Stimulated activated CD4-positive, alpha-beta T cell treated with anti-CD3 and anti-CD28 coated beads, Interleukin-1b, Interleukin-23, amount 100 ng/mL, for 4 hours (primary cell): ENCODE data around the gene RPRD1B.
"Not testable (repeated sequence)": the region's sequence is repeated elsewhere in the genome, so short reads cannot be mapped to it uniquely, and the experiment has no call there.

Experiments
- DNase-seq, 2 donors: peaks; one replicate each; pipeline ENCODE4 v3.0.0-alpha.2; 2020; ENCODE audit warnings: low read depth in 2 of 2

Gene RPRD1B

GRCh38 chr20:38104285-38104684 is 70.7 kb downstream of the RPRD1B start:
- DNase-seq, result no peak

- no peak for DNase-seq
Observed at GRCh38 chr20:38106461-38106860, 72.9 kb downstream of the RPRD1B start.

- not testable (repeated sequence) for DNase-seq
Observed at GRCh38 chr20:38107386-38107785, 73.8 kb downstream of the RPRD1B start.

- not testable (repeated sequence) for DNase-seq
Observed at GRCh38 chr20:38107916-38108315, 74.4 kb downstream of the RPRD1B start.

GRCh38 chr20:38108438-38108985 is 75.0 kb downstream of the RPRD1B start:
- no peak for DNase-seq

DNA sequence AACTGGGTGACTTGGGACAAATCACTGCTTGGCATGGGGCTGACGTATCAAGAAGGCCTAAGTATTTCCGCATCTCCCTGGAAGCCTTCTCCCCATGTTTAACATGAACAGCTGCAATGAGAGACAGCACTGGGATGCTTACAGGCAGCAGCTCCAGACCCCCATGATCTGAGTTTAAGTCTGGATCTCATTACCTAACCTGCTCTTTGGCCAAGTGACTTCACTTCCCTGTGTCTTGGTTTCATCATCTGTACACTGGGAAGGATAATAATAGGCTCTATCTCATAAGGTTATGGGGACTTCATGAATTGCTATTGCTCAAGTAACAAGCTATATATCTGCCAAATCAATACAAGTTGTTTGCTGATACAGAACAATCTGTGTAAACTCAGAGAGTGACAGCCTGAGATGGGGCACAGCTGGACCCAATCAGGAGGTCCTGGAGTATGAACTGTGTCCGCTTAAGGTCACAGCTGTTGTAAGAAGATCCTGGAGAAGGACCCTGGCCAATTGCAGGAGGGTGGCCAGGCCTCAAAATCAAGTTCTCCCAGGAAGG is 75.5 kb downstream of the RPRD1B start:
- DNase-seq, result no peak

- no peak for DNase-seq
Observed at GRCh38 chr20:38109591-38110524, 76.3 kb downstream of the RPRD1B start.

DNA sequence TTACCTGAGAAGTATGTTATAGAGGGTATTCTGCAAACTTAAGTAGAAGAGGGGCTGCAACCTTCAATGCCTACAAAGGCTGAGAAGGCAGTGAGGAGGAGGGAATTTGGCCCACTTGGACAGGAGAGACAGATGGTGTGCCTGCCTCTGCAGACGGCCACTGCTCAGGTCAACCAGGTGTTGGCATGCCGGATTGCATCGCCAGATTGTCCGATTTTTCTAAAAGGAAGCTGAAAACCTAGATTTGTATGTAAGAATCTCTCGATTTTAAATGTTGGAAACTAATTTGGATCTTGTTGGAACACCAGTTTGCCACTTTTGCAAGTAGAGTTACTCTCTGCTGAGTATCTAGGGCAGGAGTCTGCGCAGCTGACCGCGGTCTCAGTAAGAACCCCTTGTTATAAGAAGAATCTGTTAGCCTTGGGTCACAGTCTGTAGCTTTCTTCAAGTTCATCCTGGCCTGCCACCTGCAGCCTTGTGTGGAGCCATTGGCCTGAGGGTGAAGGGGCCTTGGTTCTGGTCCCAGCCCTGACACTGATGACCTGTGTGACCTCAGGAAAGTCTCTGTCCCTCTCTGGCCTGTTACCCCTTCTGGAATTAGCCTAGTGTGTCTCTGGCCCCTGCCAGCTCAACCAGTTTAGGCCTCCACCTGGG is 77.1 kb downstream of the RPRD1B start:
- no peak for DNase-seq

- no peak for DNase-seq
Observed at GRCh38 chr20:38111366-38112232, 78.1 kb downstream of the RPRD1B start.

DNA sequence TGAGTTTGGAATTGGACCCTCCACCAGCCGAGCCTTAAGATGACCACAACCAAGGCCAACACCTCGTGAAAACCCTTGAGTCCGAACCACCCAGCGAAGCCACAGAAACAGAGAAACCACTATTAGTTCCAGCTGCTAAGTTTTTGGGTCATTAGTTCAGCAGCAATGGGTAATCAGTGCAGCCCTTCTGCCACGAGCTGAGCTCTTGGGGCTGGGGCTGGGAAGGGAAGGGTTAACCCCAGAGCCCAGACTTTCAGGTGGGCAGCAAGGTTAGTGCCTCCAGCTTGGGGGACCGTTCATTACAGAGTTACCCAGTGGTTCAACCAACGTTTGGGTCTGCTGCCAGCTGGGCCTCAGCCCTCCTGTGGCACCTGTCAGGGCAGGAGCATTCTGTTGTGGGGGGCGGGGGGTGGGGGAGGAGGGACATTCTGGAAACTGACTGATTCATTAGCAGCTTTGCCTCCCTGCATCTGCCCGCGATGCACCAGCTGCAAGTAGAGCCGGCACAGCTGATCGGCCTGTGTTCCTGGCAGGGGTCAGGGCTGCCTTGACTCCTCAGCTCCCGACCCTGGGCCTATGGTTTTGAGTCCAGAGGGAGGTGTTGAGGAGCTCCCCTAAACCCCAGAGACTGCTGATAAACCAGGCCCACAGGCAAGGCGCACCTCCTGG is 78.8 kb downstream of the RPRD1B start:
- no peak for DNase-seq

DNA sequence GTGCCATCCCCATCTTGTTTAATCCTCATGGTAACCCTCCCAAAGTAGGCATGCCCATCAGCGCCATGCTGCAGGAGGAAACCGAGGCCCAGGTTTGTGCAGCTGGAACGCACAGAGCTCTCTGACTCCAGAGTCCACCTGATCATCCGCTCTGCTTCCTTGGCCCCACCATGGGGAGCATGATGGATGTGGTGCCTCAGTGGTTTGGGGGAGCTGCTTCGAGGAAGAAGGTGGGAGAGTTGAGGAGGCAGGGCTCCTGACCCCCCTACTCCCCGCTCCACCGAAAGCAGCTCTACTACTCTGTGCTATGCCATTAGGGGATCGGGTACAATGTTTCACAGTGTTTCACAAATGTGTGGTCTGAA is 79.4 kb downstream of the RPRD1B start:
- DNase-seq, result no peak

DNA sequence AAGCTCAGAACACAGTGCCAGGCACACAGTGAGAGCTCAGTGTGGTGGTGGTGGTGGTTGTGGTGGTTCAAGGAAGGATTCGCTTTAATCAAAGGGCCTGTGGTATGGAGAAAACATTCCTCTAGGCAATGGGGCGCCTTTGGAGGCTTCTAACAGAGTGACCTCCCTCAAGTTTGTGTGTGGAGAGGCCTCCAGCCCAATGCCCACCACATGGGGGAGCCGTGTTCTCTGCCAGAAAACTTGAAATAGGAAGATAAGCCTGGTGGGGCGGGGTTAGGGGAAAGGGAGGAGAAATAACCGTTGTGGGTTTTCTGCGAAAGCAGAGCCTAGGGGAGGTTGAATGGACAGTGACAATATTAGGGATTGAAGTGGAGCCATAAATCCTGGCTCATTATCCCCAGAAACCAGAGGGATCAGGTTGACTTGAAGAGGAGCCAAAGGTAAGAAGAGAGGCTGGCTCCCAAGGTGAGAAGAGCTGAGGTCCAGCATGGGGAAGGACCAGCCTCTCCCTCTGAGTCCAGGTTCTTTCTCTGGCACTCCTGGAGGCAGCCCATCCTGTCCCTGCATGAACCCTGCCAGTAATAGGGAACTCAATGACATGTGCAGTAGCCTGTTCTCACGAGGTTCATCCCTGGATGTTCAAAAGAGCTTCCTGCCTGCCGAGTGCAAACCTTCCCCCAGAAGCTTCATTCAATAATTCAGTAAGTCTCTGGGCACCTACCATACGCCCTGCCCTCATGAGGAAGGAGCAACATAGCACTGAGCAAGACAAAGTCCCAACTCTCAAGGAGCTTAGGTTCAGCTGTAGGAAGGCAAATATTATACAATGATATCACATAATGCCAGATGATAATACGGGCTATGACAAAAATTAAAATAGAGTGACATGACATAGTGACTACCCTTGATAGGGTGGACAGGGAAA is 80.1 kb downstream of the RPRD1B start:
- DNase-seq, result no peak

DNA sequence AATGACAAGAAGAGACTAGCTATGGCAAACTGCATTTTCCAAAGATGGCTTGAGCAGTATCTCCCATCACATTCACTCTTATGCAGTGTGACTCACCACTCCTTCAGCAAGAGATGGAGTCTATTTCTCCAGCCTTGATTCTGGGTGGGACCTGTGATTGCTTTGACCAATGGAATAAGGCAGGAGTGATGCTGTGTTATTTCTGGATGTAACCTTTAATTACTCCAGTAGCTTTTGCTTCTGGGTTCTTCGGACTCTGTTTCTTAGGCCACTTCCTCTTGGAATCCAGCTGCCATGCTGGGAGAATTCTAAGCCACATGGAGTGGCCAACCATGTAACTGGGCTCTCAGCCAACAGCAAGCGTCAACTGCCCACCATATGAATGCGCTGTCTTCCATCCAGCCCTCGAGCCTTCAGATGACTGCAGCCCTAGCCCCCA is 80.8 kb downstream of the RPRD1B start:
- no peak for DNase-seq

DNA sequence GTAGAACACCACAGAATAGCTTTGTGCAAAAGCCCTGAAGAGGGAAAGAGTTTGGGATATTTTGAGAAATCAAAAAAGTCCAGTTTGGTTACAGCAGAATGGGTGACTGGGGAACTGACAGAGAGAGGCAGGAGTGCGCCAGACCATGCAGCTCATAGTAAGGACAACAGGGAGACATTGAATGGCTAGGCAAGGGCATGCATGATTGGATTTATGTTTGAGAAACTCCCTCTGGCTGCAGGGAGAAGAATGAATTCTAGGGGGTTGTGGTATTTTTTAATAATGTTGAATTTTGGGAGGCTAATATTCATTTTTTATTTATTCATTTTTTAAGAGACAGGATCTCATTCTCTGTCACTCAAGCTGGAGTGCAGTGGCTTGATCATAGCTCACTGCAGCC is 81.7 kb downstream of the RPRD1B start:
- DNase-seq, result no peak

DNA sequence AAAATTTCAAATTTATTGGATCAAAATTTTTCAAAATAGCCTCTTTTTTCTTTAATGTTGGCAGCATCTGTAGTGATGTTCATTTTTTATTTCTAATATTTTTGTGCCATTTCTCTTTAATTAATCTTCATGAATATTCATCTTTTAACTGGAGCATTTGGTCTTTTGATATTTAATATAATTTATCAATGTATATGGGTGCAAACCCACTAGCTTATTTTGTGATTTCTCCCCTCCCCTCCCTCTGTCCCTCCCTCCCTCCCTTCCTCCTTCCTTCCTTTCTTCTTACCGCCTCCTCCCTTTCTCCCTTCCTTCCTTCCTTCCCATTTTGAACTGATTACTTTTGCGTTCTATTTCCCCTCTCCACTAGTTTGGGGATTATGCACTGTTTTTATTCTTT is 82.3 kb downstream of the RPRD1B start:
- DNase-seq, result no peak

DNA sequence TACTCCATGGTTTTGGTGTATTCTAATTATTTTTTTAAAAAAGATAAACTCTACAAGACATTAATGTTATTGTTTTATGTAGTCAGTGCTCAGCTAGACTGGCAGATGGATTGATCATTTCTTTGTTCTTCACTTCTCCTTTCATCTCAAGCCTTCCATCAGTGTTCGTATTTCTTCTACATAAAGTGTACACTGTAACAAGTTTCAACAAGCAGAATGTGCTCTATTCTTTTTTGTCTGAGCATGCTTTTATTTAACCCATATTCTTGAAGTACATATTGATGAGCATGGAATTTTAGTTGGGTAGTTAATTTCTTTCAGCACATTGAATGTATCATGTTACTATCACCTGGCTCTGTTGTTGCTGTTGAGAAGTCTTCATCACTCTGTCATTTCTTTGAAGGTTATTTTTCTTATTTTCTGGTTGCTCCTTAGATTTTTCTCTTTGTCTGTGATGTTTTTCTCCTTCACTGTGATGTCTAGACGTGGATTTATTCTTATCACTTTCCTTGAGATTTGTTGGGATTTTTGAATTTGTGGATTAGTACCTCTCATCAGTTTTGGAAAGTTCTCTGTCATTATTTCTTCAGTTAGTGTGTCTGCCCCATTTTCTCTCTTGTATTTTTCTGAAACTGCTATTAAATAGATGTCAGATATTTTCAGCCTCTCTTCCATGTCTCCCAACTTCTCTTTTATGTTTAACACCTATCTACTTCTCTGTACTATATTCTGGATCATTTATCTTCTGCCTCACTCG is 83.0 kb downstream of the RPRD1B start:
- DNase-seq, result no peak

DNA sequence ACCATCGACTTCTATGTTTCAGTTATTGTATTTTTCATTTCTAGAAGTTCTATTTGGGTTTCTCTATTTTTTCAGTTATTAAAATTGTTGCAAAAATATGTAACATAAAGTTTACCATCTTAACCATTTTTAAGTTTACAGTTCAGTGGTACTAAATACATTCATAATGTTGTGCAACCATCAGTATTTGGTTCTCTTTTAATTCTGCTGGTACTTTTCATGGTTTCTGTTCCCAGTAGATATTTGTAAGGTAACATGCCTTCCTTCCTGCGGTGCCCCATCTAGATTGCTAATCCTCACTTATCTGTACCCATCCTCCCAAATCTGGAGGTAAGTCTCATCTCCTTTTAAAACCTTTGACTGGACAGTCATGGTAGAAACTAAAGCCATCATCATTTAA is 83.7 kb downstream of the RPRD1B start:
- no peak for DNase-seq

DNA sequence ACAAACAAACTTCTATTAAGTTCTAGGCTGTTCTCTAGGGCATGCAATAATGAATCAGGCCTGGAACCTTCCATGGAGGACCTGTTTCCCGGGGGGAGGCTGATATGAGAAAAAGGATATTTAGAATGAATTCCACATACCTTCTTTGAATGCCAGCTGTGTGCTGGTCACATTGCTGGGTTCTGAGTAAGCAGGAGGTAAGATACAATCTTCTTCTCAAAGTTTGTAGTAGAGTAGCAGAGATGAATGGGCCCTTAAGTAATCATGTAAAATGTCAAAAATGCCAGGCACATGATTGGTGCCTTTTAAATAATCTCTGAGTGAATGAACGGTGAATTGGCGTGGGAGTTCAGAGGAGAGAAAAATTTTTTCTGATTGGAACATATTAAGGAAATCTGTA is 84.1 kb downstream of the RPRD1B start:
- no peak for DNase-seq

- DNase-seq, result no peak
Observed at GRCh38 chr20:38119446-38119845, 85.9 kb downstream of the RPRD1B start.
